ENCODE measurements around the gene CLSTN3. TPM values are rescaled to one million over a fixed set of nuclear protein-coding genes. Genes with fewer than 3 reads are reported as not detected.
A peak's percentile ranks its signal among the peaks of the same experiment; 100 is the strongest.

Gene CLSTN3
- total and polyA plus RNA-seq, 10 of the 15 experiments (the other 5 are each of a cell fraction or from before 2014, with no cell fraction given): 0.09 to 35.9 (median 11.3) TPM

DNA sequence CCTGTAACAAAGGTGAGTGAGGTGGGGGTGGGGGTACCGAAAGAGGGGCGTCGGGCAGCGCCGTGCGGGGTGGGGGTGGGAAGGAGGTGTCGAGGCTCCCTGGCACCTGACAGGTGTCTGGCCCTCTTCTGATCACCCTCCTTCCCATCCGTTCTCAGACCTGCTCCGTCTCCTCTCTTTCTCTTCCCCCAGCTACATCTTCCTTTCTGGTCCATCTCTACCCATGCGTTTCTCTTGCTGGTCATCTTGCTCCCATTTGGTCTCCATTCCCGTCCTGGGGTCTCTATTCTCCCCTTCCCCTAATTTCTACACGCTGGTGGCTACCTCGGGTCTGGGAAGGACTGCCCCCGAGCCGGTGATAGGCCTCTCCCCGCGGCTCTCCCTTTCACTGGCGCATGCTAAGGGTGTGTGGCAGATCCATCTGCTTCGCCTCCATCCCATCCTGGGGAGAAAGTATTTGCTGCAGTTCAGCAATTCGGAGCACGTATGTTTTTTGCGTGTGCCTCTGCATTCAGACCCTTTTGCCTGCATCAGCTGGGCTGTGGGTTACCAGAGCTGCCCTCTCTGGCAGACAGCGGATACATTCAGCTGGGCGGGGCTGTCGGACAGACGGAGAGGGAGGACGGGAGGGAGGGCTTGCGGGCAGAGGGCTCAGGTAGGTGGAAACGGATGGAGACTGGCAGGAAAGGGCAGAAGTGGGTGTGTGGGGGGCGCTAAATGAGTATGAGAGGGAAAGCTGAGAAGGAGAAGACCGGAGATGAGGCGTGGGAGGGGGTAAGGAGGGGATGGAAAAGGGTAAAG, 730 bp downstream of the CLSTN3 start (continued):
- TF ChIP-seq POLR2AphosphoS2 (IDR thresholded peaks at IDR 0.05; ENCODE audit: low read depth, low read length): no peak
- 0 out of 2 replicates have a peak, but pooled peaks have one; percentile 48 for TF ChIP-seq NBN (IDR thresholded peaks at IDR 0.05)
- TF ChIP-seq RFX5 (IDR thresholded peaks at IDR 0.05; ENCODE audit: low read depth, low read length): no peak
- TF ChIP-seq, protein P1, sequence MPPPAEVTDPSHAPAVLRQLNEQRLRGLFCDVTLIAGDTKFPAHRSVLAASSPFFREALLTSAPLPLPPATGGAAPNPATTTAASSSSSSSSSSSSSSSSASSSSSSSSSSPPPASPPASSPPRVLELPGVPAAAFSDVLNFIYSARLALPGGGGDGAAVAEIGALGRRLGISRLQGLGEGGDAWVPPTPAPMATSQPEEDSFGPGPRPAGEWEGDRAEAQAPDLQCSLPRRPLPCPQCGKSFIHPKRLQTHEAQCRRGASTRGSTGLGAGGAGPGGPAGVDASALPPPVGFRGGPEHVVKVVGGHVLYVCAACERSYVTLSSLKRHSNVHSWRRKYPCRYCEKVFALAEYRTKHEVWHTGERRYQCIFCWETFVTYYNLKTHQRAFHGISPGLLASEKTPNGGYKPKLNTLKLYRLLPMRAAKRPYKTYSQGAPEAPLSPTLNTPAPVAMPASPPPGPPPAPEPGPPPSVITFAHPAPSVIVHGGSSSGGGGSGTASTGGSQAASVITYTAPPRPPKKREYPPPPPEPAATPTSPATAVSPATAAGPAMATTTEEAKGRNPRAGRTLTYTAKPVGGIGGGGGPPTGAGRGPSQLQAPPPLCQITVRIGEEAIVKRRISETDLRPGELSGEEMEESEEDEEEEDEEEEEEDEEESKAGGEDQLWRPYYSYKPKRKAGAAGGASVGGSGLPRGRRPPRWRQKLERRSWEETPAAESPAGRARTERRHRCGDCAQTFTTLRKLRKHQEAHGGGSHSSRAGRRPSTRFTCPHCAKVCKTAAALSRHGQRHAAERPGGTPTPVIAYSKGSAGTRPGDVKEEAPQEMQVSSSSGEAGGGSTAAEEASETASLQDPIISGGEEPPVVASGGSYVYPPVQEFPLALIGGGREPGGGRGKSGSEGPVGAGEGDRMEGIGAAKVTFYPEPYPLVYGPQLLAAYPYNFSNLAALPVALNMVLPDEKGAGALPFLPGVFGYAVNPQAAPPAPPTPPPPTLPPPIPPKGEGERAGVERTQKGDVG (CRISPR knock-in tag; IDR thresholded peaks at IDR 0.05): no peak
- TF ChIP-seq, protein P2, sequence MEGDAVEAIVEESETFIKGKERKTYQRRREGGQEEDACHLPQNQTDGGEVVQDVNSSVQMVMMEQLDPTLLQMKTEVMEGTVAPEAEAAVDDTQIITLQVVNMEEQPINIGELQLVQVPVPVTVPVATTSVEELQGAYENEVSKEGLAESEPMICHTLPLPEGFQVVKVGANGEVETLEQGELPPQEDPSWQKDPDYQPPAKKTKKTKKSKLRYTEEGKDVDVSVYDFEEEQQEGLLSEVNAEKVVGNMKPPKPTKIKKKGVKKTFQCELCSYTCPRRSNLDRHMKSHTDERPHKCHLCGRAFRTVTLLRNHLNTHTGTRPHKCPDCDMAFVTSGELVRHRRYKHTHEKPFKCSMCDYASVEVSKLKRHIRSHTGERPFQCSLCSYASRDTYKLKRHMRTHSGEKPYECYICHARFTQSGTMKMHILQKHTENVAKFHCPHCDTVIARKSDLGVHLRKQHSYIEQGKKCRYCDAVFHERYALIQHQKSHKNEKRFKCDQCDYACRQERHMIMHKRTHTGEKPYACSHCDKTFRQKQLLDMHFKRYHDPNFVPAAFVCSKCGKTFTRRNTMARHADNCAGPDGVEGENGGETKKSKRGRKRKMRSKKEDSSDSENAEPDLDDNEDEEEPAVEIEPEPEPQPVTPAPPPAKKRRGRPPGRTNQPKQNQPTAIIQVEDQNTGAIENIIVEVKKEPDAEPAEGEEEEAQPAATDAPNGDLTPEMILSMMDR (IDR thresholded peaks at IDR 0.05 in 2 of 3, conservative IDR thresholded peaks at IDR 0.05 in 1 of 3; ENCODE audit: control insufficient read depth in 2 of 3, extremely low read depth in 1 of 3, insufficient read depth in 1 of 3, low read depth in 3 of 3, low read length in 3 of 3): peak in 1 of 3 experiments; percentile 13; a peak in 1 of 6 replicates
- peak; percentile 14; the same call in 1 of the 2 replicates for TF ChIP-seq RUNX3 (IDR thresholded peaks at IDR 0.05; ENCODE audit: low read length)
- TF ChIP-seq RBBP5 (conservative IDR thresholded peaks at IDR 0.05): no peak
- TF ChIP-seq KDM1A (IDR thresholded peaks at IDR 0.05; ENCODE audit: borderline replicate concordance): no peak
- TF ChIP-seq SMC3 (IDR thresholded peaks at IDR 0.05; ENCODE audit: borderline replicate concordance, low read length): no peak
- TF ChIP-seq MTA3 (IDR thresholded peaks at IDR 0.05; ENCODE audit: borderline replicate concordance, low read length): no peak
- TF ChIP-seq ATF7 (IDR thresholded peaks at IDR 0.05; ENCODE audit: low read depth): no peak
- no peak for TF ChIP-seq SIN3A (IDR thresholded peaks at IDR 0.05; ENCODE audit: low read depth, low read length)
- no peak for TF ChIP-seq ELK1 (IDR thresholded peaks at IDR 0.05; ENCODE audit: low read depth, low read length)
- no peak for TF ChIP-seq POLR2AphosphoS5 (IDR thresholded peaks at IDR 0.05; ENCODE audit: low read length)
- no peak for TF ChIP-seq EED (IDR thresholded peaks at IDR 0.05; ENCODE audit: low read depth)
- no peak for TF ChIP-seq BMI1 (IDR thresholded peaks at IDR 0.05; ENCODE audit: borderline replicate concordance)
- no peak for TF ChIP-seq ZNF207 (IDR thresholded peaks at IDR 0.05; ENCODE audit: borderline replicate concordance)
- TF ChIP-seq, protein P3, sequence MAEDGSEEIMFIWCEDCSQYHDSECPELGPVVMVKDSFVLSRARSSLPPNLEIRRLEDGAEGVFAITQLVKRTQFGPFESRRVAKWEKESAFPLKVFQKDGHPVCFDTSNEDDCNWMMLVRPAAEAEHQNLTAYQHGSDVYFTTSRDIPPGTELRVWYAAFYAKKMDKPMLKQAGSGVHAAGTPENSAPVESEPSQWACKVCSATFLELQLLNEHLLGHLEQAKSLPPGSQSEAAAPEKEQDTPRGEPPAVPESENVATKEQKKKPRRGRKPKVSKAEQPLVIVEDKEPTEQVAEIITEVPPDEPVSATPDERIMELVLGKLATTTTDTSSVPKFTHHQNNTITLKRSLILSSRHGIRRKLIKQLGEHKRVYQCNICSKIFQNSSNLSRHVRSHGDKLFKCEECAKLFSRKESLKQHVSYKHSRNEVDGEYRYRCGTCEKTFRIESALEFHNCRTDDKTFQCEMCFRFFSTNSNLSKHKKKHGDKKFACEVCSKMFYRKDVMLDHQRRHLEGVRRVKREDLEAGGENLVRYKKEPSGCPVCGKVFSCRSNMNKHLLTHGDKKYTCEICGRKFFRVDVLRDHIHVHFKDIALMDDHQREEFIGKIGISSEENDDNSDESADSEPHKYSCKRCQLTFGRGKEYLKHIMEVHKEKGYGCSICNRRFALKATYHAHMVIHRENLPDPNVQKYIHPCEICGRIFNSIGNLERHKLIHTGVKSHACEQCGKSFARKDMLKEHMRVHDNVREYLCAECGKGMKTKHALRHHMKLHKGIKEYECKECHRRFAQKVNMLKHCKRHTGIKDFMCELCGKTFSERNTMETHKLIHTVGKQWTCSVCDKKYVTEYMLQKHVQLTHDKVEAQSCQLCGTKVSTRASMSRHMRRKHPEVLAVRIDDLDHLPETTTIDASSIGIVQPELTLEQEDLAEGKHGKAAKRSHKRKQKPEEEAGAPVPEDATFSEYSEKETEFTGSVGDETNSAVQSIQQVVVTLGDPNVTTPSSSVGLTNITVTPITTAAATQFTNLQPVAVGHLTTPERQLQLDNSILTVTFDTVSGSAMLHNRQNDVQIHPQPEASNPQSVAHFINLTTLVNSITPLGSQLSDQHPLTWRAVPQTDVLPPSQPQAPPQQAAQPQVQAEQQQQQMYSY (CRISPR knock-in tag; IDR thresholded peaks at IDR 0.05): no peak
